ENCODE measurements around the gene B3GNT3. TPM values are rescaled to one million over a fixed set of nuclear protein-coding genes. Genes with fewer than 3 reads are reported as not detected.

The B3GNT3 gene
- total RNA-seq, 1 experiment from 2014 or later: not detected

GRCh38 chr19:17861542-17862402 is 66.8 kb downstream of the B3GNT3 start:
- peak overlapping the region; percentile 81 for H3K4me2 ChIP-seq (ENCODE audit: low read depth, low read length, poor library complexity, severe bottlenecking)
- H3K27ac ChIP-seq (ENCODE audit: low read length): no peak overlapping the region
- H3K9me2 ChIP-seq (replicated peaks; ENCODE audit: insufficient read depth, low read length): no peaks in the 10 kb centered on the region
- peaks cover 41% of the 10 kb centered on the region for H3K36me3 ChIP-seq (ENCODE audit: insufficient read depth, low read length)
- H3K4me1 ChIP-seq (ENCODE audit: low read length): peaks cover 17% of the 10 kb centered on the region
- DNase-seq: no peak
- H3K79me2 ChIP-seq (ENCODE audit: low read length): peaks cover 25% of the 10 kb centered on the region
- H3K9ac ChIP-seq (ENCODE audit: low read length): peak overlapping the region; percentile 97; the same call in 1 of the 2 replicates
- no peaks in the 10 kb centered on the region for H3K9me3 ChIP-seq (ENCODE audit: low read length)
- H2AFZ ChIP-seq (ENCODE audit: low read length): no peak overlapping the region
- peak overlapping the region; percentile 95 for H3K4me3 ChIP-seq (ENCODE audit: low read length)
- H3K27me3 ChIP-seq (ENCODE audit: low read length): no peaks in the 10 kb centered on the region
- peaks cover 46% of the 10 kb centered on the region for H4K20me1 ChIP-seq (ENCODE audit: insufficient read depth, low read depth, low read length)

GRCh38 chr19:17862711-17863519 is 68.0 kb downstream of the B3GNT3 start:
- H3K9ac ChIP-seq (ENCODE audit: low read length): no peak overlapping the region
- peak; percentile 50 for DNase-seq
- H3K27ac ChIP-seq (ENCODE audit: low read length): no peak overlapping the region
- H3K4me1 ChIP-seq (ENCODE audit: low read length): peaks cover 17% of the 10 kb centered on the region
- no peak overlapping the region for H3K4me3 ChIP-seq (ENCODE audit: low read length)
- H3K4me2 ChIP-seq (ENCODE audit: low read depth, low read length, poor library complexity, severe bottlenecking): no peak overlapping the region
- H3K36me3 ChIP-seq (ENCODE audit: insufficient read depth, low read length): peaks cover 41% of the 10 kb centered on the region
- no peaks in the 10 kb centered on the region for H3K27me3 ChIP-seq (ENCODE audit: low read length)
- no peaks in the 10 kb centered on the region for H3K9me2 ChIP-seq (replicated peaks; ENCODE audit: insufficient read depth, low read length)
- no peak overlapping the region for H2AFZ ChIP-seq (ENCODE audit: low read length)
- no peaks in the 10 kb centered on the region for H3K9me3 ChIP-seq (ENCODE audit: low read length)
- H4K20me1 ChIP-seq (ENCODE audit: insufficient read depth, low read depth, low read length): peaks cover 46% of the 10 kb centered on the region
- H3K79me2 ChIP-seq (ENCODE audit: low read length): peaks cover 25% of the 10 kb centered on the region

Small RNAs within 50 kb of the gene (small RNA-seq; reads per million reads assigned to genes)
- gene SNORA68: not detected

Other genes starting within 250 kb of the B3GNT3 start
- gene COLGALT1, start 239.5 kb upstream of the B3GNT3 start, total RNA-seq (2014; rRNA removed; shearing (Covaris generic); ENCODE audit: low replicate concordance): 25.0 and 25.5 TPM in 2 replicates
- gene UNC13A, start 106.8 kb upstream of the B3GNT3 start, total RNA-seq (2014; rRNA removed; shearing (Covaris generic); ENCODE audit: low replicate concordance): under 0.01 TPM in 1 of 2 replicates, not detected in the other
- 22.9 and 34.6 TPM in 2 replicates for gene MAP1S, start 75.7 kb upstream of the B3GNT3 start, total RNA-seq (2014; rRNA removed; shearing (Covaris generic); ENCODE audit: low replicate concordance)
- gene FCHO1, start 43.7 kb upstream of the B3GNT3 start, total RNA-seq (2014; rRNA removed; shearing (Covaris generic); ENCODE audit: low replicate concordance): 16.6 and 40.4 TPM in 2 replicates
- gene INSL3, start 26.4 kb downstream of the B3GNT3 start, total RNA-seq (2014; rRNA removed; shearing (Covaris generic); ENCODE audit: low replicate concordance): not detected in 2 replicates
- gene JAK3, start 52.8 kb downstream of the B3GNT3 start, total RNA-seq (2014; rRNA removed; shearing (Covaris generic); ENCODE audit: low replicate concordance): 5.7 and 9.5 TPM in 2 replicates
- gene RPL18A, start 64.8 kb downstream of the B3GNT3 start, total RNA-seq (2014; rRNA removed; shearing (Covaris generic); ENCODE audit: low replicate concordance): 1,678 and 2,364 TPM in 2 replicates
- not detected in 2 replicates for gene SLC5A5, start 76.8 kb downstream of the B3GNT3 start, total RNA-seq (2014; rRNA removed; shearing (Covaris generic); ENCODE audit: low replicate concordance)
- gene CCDC124, start 137.9 kb downstream of the B3GNT3 start, total RNA-seq (2014; rRNA removed; shearing (Covaris generic); ENCODE audit: low replicate concordance): 13.9 and 51.6 TPM in 2 replicates
- gene KCNN1, start 172.0 kb downstream of the B3GNT3 start, total RNA-seq (2014; rRNA removed; shearing (Covaris generic); ENCODE audit: low replicate concordance): not detected in 2 replicates
- 12.3 and 46.8 TPM in 2 replicates for gene ARRDC2, start 213.0 kb downstream of the B3GNT3 start, total RNA-seq (2014; rRNA removed; shearing (Covaris generic); ENCODE audit: low replicate concordance)

Measured in Karpas-422 (cell line).